Neural progenitor cell (in vitro differentiated cells): Measurements from ENCODE around the gene CPN1. TPM values are rescaled to one million over a fixed set of nuclear protein-coding genes. Genes with fewer than 3 reads are reported as not detected.

Experiments used
- DNase-seq: peaks from one replicate; pipeline ENCODE4 v3.0.0-alpha.2; 2016; ENCODE audit warnings: low spot score
- H2AFZ ChIP-seq: fragments of 200-600 bp; sonication (generic); replicated peaks from 2 replicates; pipeline ENCODE4 v1.6.1; 2016; ENCODE audit warnings: antibody characterized with exemption
- H3F3A ChIP-seq: fragments of 200-600 bp; sonication (generic); 2 replicates; pipeline ENCODE4 v1.6.1; 2016; ENCODE audit warnings: antibody characterized with exemption, low read depth
- H3K27ac ChIP-seq: fragments of 200-600 bp; sonication (generic); 2 replicates; pipeline ENCODE4 v1.5.1; 2016; ENCODE audit warnings: mild to moderate bottlenecking
- H3K27me3 ChIP-seq: fragments of 200-600 bp; sonication (generic); 2 replicates; pipeline ENCODE4 v1.6.1; 2016; ENCODE audit warnings: mild to moderate bottlenecking, moderate library complexity
- H3K36me3 ChIP-seq: fragments of 200-600 bp; sonication (generic); 2 replicates; pipeline ENCODE4 v1.5.1; 2016
- H3K4me1 ChIP-seq: fragments of 200-600 bp; sonication (generic); 2 replicates; pipeline ENCODE4 v1.6.1; 2016; ENCODE audit warnings: mixed run types
- H3K4me2 ChIP-seq: fragments of 200-600 bp; sonication (generic); 2 replicates; pipeline ENCODE4 v1.6.1; 2016
- H3K4me3 ChIP-seq: fragments of 200-600 bp; sonication (generic); 2 replicates; pipeline ENCODE4 v1.5.1; 2016
- H3K79me2 ChIP-seq: fragments of 200-600 bp; sonication (generic); 2 replicates; pipeline ENCODE4 v1.6.1; 2016; ENCODE audit warnings: low read depth
- H3K9ac ChIP-seq: fragments of 200-600 bp; sonication (generic); 2 replicates; pipeline ENCODE4 v1.6.1; 2016
- H3K9me3 ChIP-seq: fragments of 200-600 bp; sonication (generic); 2 replicates; pipeline ENCODE4 v1.5.1; 2016; ENCODE audit warnings: low read depth
- H4K20me1 ChIP-seq: fragments of 200-600 bp; sonication (generic); 2 replicates; pipeline ENCODE4 v1.6.1; 2016; ENCODE audit warnings: low read depth
- H3K27ac Mint-ChIP-seq: 3 replicates; pipeline ENCODE4 v1.8.0; 2021; ENCODE audit warnings: mixed read lengths
- H3K27me3 Mint-ChIP-seq: 2 replicates; pipeline ENCODE4 v1.8.0; 2022; ENCODE audit warnings: low read depth, mild to moderate bottlenecking, inconsistent platforms, moderate library complexity, mixed read lengths; ENCODE audit not compliant: insufficient read depth
- H3K36me3 Mint-ChIP-seq: 3 replicates; pipeline ENCODE4 v1.8.0; 2021; ENCODE audit warnings: mixed read lengths
- H3K4me1 Mint-ChIP-seq: 3 replicates; pipeline ENCODE4 v1.8.0; 2021; ENCODE audit warnings: mixed read lengths
- H3K4me3 Mint-ChIP-seq: 3 replicates; pipeline ENCODE4 v1.8.0; 2021; ENCODE audit warnings: mild to moderate bottlenecking, moderate library complexity, mixed read lengths
- H3K9me3 Mint-ChIP-seq: 3 replicates; pipeline ENCODE4 v1.8.0; 2020; ENCODE audit warnings: mixed read lengths
- CTCF ChIP-seq: fragments of 200-600 bp; sonication (generic); IDR thresholded peaks from 2 replicates; pipeline ENCODE4 v1.5.1; 2017; ENCODE audit warnings: antibody characterized with exemption, mild to moderate bottlenecking
- EZH2 ChIP-seq: fragments of 200-600 bp; sonication (generic); IDR thresholded peaks from 2 replicates; pipeline ENCODE4 v1.6.1; 2017; ENCODE audit warnings: antibody characterized with exemption, mild to moderate bottlenecking, moderate library complexity
- EZH2phosphoT487 ChIP-seq: fragments of 200-600 bp; sonication (generic); IDR thresholded peaks from 2 replicates; pipeline ENCODE4 v1.6.1; 2017; ENCODE audit warnings: antibody characterized with exemption
- total RNA-seq: library from RNA; depleted of rRNA; stranded (reverse); fragments of >200 nt; gene quantifications from 2 replicates; pipeline ENCODE4 v1.2.3, GENCODE V29; 2015; ENCODE audit warnings: low replicate concordance

Gene CPN1
- total RNA-seq, 1 donor from 2014 or later = not detected

- Mint-ChIP-seq H3K27ac (no peak overlapping the region), H3K4me3 (peak overlapping the region; percentile 42), H3K9me3 (no peaks in the 10 kb centered on the region), H3K27me3 (no peaks in the 10 kb centered on the region), H3K4me1 (peaks cover 38% of the 10 kb centered on the region), H3K36me3 (no peaks in the 10 kb centered on the region)
- no peak for DNase-seq
- Histone ChIP-seq H3K9me3 (no peaks in the 10 kb centered on the region), H4K20me1 (no peaks in the 10 kb centered on the region), H3K27me3 (no peaks in the 10 kb centered on the region), H3K9ac (no peak overlapping the region), H3K36me3 (no peaks in the 10 kb centered on the region), H2AFZ (no peak overlapping the region), H3K4me1 (no peaks in the 10 kb centered on the region), H3K4me2 (no peak overlapping the region), H3K4me3 (no peak overlapping the region), H3F3A (no peaks in the 10 kb centered on the region), H3K79me2 (peaks cover 4% of the 10 kb centered on the region), H3K27ac (no peak overlapping the region)
- TF ChIP-seq EZH2 = no peak
- TF ChIP-seq CTCF = no peak
- no peak for TF ChIP-seq EZH2phosphoT487
These were observed 86.4 kb downstream of the CPN1 start for GRCh38 chr10:99995269-99995668.

- no peaks in the 10 kb centered on the region for H4K20me1 ChIP-seq
- peaks cover 34% of the 10 kb centered on the region for H3K4me1 Mint-ChIP-seq
These were observed 86.9 kb downstream of the CPN1 start for GRCh38 chr10:99994801-99995200.

GRCh38 chr10:99993701-99994689, 87.7 kb downstream of the CPN1 start:
- Histone ChIP-seq H3K4me3 (no peak overlapping the region), H2AFZ (no peak overlapping the region), H3K9me3 (no peaks in the 10 kb centered on the region), H4K20me1 (no peaks in the 10 kb centered on the region), H3K9ac (no peak overlapping the region), H3F3A (no peaks in the 10 kb centered on the region), H3K27ac (no peak overlapping the region), H3K4me1 (no peaks in the 10 kb centered on the region), H3K27me3 (no peaks in the 10 kb centered on the region), H3K36me3 (no peaks in the 10 kb centered on the region), H3K4me2 (no peak overlapping the region), H3K79me2 (peaks cover 4% of the 10 kb centered on the region)
- Mint-ChIP-seq H3K36me3 (no peaks in the 10 kb centered on the region), H3K4me1 (peaks cover 31% of the 10 kb centered on the region), H3K4me3 (no peak overlapping the region), H3K9me3 (no peaks in the 10 kb centered on the region), H3K27me3 (no peaks in the 10 kb centered on the region), H3K27ac (no peak overlapping the region)
- DNase-seq = no peak
- TF ChIP-seq CTCF (no peak), EZH2phosphoT487 (no peak), EZH2 (no peak)

More at GRCh38 chr10:99994801-99995200, 86.9 kb downstream of the CPN1 start:
- H3K27me3 ChIP-seq = no peaks in the 10 kb centered on the region
- Mint-ChIP-seq H3K4me3 (no peak overlapping the region), H3K27me3 (no peaks in the 10 kb centered on the region), H3K9me3 (no peaks in the 10 kb centered on the region), H3K27ac (no peak overlapping the region), H3K36me3 (no peaks in the 10 kb centered on the region)
- H3K4me2 ChIP-seq = no peak overlapping the region
- H3K36me3 ChIP-seq = no peaks in the 10 kb centered on the region
- H3K4me1 ChIP-seq = no peaks in the 10 kb centered on the region
- H2AFZ ChIP-seq = no peak overlapping the region
- peaks cover 4% of the 10 kb centered on the region for H3K79me2 ChIP-seq
- no peaks in the 10 kb centered on the region for H3K9me3 ChIP-seq
- no peak overlapping the region for H3K4me3 ChIP-seq
- no peak overlapping the region for H3K9ac ChIP-seq
- no peak for DNase-seq
- H3K27ac ChIP-seq = no peak overlapping the region
- H3F3A ChIP-seq = no peaks in the 10 kb centered on the region
- no peak for TF ChIP-seq CTCF
- TF ChIP-seq EZH2phosphoT487 = no peak
- no peak for TF ChIP-seq EZH2

Other genes starting within 250 kb of the CPN1 start
- 24.1 and 26.7 TPM in 2 replicates for gene DNMBP, start 71.9 kb downstream of the CPN1 start, total RNA-seq
- gene ERLIN1, start 104.2 kb upstream of the CPN1 start, total RNA-seq = 31.2 and 35.7 TPM in 2 replicates
- gene CHUK, start 147.7 kb upstream of the CPN1 start, total RNA-seq = 21.6 and 34.1 TPM in 2 replicates
- gene CWF19L1, start 185.8 kb upstream of the CPN1 start, total RNA-seq = 35.5 and 36.2 TPM in 2 replicates
- gene BLOC1S2, start 204.8 kb upstream of the CPN1 start, total RNA-seq = 58.3 and 87.1 TPM in 2 replicates
- not detected in 2 replicates for gene PKD2L1, start 248.4 kb upstream of the CPN1 start, total RNA-seq